Activated CD8-positive, alpha-beta T cell treated with anti-CD3 and anti-CD28 coated beads for 36 hours (primary cell): Measurements from ENCODE around the gene SDK2. TPM values are rescaled to one million over a fixed set of nuclear protein-coding genes. Genes with fewer than 3 reads are reported as not detected.

ENCODE experiments used
- ATAC-seq: fragments of 200-7000 bp; cut with Tn5 transposase; one replicate; pipeline ENCODE4 v1.10.0; 2021; ENCODE audit warnings: mild to moderate bottlenecking, moderate library complexity
- CTCF ChIA-PET: fragments of 350-600 bp; sonication (Branson Sonifier 250); formaldehyde crosslinking; loops from one replicate; lab custom pipeline; 2021; ENCODE audit warnings: antibody characterized with exemption; lab: Charles Lee
- POLR2A ChIA-PET: fragments of 350-600 bp; sonication (Branson Sonifier 250); formaldehyde crosslinking; loops from one replicate; lab custom pipeline; 2021; ENCODE audit warnings: antibody characterized with exemption; lab: Charles Lee
- DNase-seq: peaks from one replicate; pipeline ENCODE4 v3.0.0-alpha.2; 2020
- H3K27ac Mint-ChIP-seq: one replicate; pipeline ENCODE4 v1.8.0; 2021; ENCODE audit warnings: mild to moderate bottlenecking, mixed read lengths
- H3K27me3 Mint-ChIP-seq: one replicate; pipeline ENCODE4 v1.8.0; 2021; ENCODE audit warnings: mixed read lengths
- H3K36me3 Mint-ChIP-seq: one replicate; pipeline ENCODE4 v1.8.0; 2021; ENCODE audit warnings: low read depth, mixed read lengths
- H3K4me1 Mint-ChIP-seq: one replicate; pipeline ENCODE4 v1.8.0; 2021; ENCODE audit warnings: low read depth, mixed read lengths
- H3K4me3 Mint-ChIP-seq: one replicate; pipeline ENCODE4 v1.8.0; 2021; ENCODE audit warnings: mild to moderate bottlenecking, moderate library complexity, mixed read lengths
- H3K9me3 Mint-ChIP-seq: one replicate; pipeline ENCODE4 v1.8.0; 2021; ENCODE audit warnings: mixed read lengths
- intact Hi-C: fragments of 100-400 bp; cut with micrococcal nuclease; formaldehyde crosslinking; loops from one replicate; pipeline ENCODE4 v1.10.0; 2022
- total RNA-seq, 2 experiments: library from RNA; stranded (reverse); gene quantifications; one replicate each; pipeline ENCODE4 v1.2.3, GENCODE V29; 2021
- TF ChIP-seq, protein P1 (sequence below): fragments of 200-600 bp; IDR thresholded peaks from one replicate; pipeline ENCODE4 v1.8.0; 2022; ENCODE audit warnings: antibody characterized with exemption, mild to moderate bottlenecking

The SDK2 gene
- total RNA-seq, 2 experiments from 2014 or later, result 3.2 to 3.3 TPM

DNA sequence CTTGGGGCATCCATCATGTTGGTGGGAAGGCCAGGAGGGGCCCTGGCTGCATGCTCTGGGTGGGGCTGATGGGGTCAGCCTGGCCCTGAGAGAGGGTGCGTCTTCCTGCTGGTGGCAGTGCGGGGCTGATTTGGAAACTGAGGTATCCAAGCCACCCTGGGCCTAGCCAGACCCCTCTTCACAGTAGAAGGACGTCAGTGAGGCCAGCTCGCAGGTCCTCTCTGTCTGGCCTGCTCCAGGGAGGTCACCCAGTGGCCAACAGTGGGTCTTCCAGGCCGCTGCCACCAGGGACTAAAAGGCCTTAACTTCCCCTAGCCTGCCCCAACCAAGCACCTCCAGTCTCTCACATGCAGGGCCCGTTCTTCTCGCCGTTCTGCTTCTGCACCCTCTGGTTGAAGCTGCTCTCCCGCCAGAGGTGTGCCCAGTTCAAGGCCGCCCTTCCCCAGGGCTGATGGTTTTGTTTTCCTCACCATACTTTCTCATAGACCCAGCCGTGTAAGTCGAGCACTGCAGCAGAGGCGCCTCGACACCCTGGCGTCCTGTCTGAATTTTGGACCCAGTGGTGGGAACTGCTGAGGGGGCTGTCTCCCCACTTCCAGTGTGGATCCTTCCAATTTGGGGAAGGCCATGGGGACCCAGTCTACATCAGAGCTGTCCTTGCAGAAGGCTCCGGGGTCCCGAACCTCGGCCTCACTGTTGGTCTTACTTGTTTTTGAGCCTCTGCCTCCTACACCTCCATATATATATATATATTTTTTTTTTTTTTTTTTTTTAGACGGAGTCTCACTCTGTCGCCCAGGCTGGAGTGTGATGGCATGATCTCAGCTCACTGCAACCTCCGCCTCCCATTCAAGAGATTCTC lies 289.6 kb downstream of the SDK2 start:
- POLR2A ChIA-PET, result no interaction called here
- Mint-ChIP-seq H3K4me1 (no peaks in the 10 kb centered on the region), H3K27me3 (no peaks in the 10 kb centered on the region), H3K27ac (no peak overlapping the region), H3K36me3 (no peaks in the 10 kb centered on the region), H3K4me3 (no peak overlapping the region), H3K9me3 (no peaks in the 10 kb centered on the region)
- DNase-seq (no peak), ATAC-seq (no peak)
- intact Hi-C loops, result no loop called here
- TF ChIP-seq, protein P1, sequence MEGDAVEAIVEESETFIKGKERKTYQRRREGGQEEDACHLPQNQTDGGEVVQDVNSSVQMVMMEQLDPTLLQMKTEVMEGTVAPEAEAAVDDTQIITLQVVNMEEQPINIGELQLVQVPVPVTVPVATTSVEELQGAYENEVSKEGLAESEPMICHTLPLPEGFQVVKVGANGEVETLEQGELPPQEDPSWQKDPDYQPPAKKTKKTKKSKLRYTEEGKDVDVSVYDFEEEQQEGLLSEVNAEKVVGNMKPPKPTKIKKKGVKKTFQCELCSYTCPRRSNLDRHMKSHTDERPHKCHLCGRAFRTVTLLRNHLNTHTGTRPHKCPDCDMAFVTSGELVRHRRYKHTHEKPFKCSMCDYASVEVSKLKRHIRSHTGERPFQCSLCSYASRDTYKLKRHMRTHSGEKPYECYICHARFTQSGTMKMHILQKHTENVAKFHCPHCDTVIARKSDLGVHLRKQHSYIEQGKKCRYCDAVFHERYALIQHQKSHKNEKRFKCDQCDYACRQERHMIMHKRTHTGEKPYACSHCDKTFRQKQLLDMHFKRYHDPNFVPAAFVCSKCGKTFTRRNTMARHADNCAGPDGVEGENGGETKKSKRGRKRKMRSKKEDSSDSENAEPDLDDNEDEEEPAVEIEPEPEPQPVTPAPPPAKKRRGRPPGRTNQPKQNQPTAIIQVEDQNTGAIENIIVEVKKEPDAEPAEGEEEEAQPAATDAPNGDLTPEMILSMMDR, result no peak
- CTCF ChIA-PET, result interaction anchor here (0.8 kb wide), 1 partner anchor 15 kb away, joined by 3 read pairs; no protein-coding TSS in a partner anchor

DNA sequence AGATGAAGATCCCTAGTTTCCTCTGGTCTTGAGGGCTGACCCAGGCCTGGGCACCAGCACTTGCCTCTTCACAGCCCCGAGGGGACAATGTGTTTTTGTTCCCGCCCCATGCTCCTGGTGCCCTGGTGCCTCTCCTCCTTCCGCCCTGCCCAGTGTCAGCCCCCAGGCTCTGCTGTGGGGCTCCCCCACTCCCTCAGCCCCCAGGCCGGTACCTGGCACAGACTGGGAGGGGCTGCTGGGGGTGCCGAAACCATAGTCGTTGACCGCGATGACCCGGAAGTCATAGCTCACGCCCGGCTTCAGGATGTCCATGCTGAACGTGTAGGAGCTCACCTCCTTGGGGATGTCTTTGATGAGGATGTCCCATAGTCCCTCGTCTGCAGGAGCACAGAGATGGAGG lies 292.0 kb downstream of the SDK2 start:
- no peaks in the 10 kb centered on the region for H3K27me3 Mint-ChIP-seq
- DNase-seq (no peak), ATAC-seq (no peak)
- POLR2A ChIA-PET, result no interaction called here
- H3K27ac Mint-ChIP-seq, result no peak overlapping the region
- H3K4me3 Mint-ChIP-seq, result no peak overlapping the region
- no peaks in the 10 kb centered on the region for H3K9me3 Mint-ChIP-seq
- CTCF ChIA-PET, result interaction anchor here (1.5 kb wide), 1 partner anchor 41 kb away, joined by 4 read pairs; the partner anchor contains the start of gene CDC42EP4
- H3K36me3 Mint-ChIP-seq, result no peaks in the 10 kb centered on the region
- intact Hi-C loops, result no loop called here
- TF ChIP-seq, protein P1, result no peak
- H3K4me1 Mint-ChIP-seq, result no peaks in the 10 kb centered on the region

DNA sequence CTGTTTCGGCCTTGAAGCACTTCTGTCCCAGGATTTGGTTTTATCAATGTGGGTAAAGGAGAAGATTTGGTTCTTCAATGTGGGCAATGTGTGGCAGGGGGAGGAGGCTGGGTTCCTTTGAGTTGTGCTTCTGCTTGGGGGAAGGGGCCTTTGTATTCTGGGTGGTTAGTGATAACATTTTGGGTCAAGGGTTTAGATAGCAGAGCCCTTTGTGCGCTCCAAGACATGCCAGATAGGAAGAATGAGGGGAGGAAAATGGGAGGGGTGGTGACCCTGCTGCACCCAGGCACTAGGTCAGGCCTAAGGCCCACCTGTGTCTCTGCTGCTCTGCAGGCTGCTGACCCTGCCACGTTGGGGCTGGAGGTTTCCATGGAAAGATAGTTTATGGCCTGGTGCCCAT lies 292.5 kb downstream of the SDK2 start:
- H3K27me3 Mint-ChIP-seq, result no peaks in the 10 kb centered on the region
- POLR2A ChIA-PET, result no interaction called here

DNA sequence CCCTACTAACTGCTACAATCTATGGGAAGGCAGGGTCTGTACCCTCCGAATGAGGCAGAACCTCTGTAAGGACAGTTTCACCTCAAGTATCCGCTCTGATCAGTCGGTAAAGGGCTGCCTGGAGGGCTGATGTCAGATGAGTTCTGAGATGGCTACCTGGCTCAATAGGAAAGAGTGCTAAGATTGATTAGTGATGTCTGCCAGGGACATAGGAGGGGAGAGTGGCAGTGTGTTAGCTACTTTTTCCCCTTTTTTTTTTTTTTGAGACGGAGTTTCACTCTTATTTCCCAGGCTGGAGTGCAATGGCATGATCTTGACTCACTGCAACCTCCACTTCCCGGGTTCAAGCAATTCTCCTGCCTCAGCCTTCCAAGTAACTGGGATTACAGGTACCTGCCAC lies 293.4 kb downstream of the SDK2 start:
- TF ChIP-seq, protein P1, result no peak
- no peak for ATAC-seq
- Mint-ChIP-seq H3K4me3 (no peak overlapping the region), H3K27ac (no peak overlapping the region), H3K27me3 (no peaks in the 10 kb centered on the region), H3K4me1 (no peaks in the 10 kb centered on the region), H3K36me3 (no peaks in the 10 kb centered on the region), H3K9me3 (no peaks in the 10 kb centered on the region)
- POLR2A ChIA-PET, result no interaction called here
- CTCF ChIA-PET, result no interaction called here
- intact Hi-C loops, result no loop called here
- DNase-seq, result no peak

More for the DNA sequence above, 292.5 kb downstream of the SDK2 start:
- Mint-ChIP-seq H3K36me3 (no peaks in the 10 kb centered on the region), H3K9me3 (no peaks in the 10 kb centered on the region), H3K4me1 (no peaks in the 10 kb centered on the region), H3K27ac (no peak overlapping the region), H3K4me3 (no peak overlapping the region)
- ATAC-seq (no peak), DNase-seq (no peak)
- CTCF ChIA-PET, result no interaction called here
- TF ChIP-seq, protein P1, result no peak
- intact Hi-C loops, result no loop called here

DNA sequence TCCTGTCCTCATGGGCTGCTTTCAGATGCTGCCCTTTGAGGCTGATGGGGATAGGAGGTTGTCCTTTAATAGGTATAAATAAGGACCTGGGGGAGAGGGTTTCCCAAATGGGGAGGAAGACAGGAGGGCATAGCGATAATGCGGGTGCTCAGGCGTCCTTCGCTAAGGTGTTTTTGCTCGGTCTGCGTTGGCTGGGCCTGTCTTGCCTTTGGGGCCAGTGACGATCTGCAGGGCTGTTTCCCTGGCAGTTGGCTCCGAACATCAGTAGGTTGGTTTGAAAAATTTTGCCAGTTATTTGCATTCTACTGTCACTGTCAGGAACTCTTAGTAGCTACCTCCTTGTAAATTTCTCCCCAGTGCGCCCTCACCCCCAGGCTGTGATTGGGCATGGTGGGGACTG lies 294.6 kb downstream of the SDK2 start:
- Mint-ChIP-seq H3K4me3 (no peak overlapping the region), H3K27me3 (no peaks in the 10 kb centered on the region), H3K27ac (no peak overlapping the region), H3K4me1 (no peaks in the 10 kb centered on the region), H3K9me3 (no peaks in the 10 kb centered on the region), H3K36me3 (no peaks in the 10 kb centered on the region)
- ChIA-PET CTCF (interaction anchor here (0.9 kb wide), 1 partner anchor 20 kb away, joined by 3 read pairs; no protein-coding TSS in a partner anchor), POLR2A (no interaction called here)
- no peak for ATAC-seq
- intact Hi-C loops, result no loop called here
- DNase-seq, result no peak
- TF ChIP-seq, protein P1, result no peak
